Testis (tissue), 3 donors: Measurements from ENCODE around the gene SATB2. TPM values are rescaled to one million over a fixed set of nuclear protein-coding genes. Genes with fewer than 3 reads are reported as not detected.

ENCODE experiments used
- DNase-seq: peaks from one replicate; pipeline ENCODE4 v3.0.0-alpha.2; 2019
- H3K27ac ChIP-seq, 2 donors: fragments of 200-600 bp; sonication (generic); one replicate each; pipeline ENCODE4 v1.5.1; 2019
- H3K27me3 ChIP-seq: fragments of 200-600 bp; sonication (generic); one replicate; pipeline ENCODE4 v1.5.1; 2019
- H3K36me3 ChIP-seq: fragments of 200-600 bp; sonication (generic); one replicate; pipeline ENCODE4 v1.5.1; 2017; ENCODE audit warnings: low read depth; ENCODE audit errors: missing control alignments
- H3K4me1 ChIP-seq: fragments of 200-600 bp; sonication (generic); one replicate; pipeline ENCODE4 v1.5.1; 2019
- H3K4me3 ChIP-seq, 2 donors: fragments of 200-600 bp; sonication (generic); one replicate each; pipeline ENCODE4 v1.5.1; 2017 to 2019
- H3K9me3 ChIP-seq: fragments of 200-600 bp; sonication (generic); one replicate; pipeline ENCODE4 v1.5.1; 2017
- POLR2A ChIP-seq: fragments of 450-650 bp; IDR thresholded peaks from one replicate; pipeline ENCODE4 v1.6.1; 2017; ENCODE audit warnings: antibody characterized with exemption, mild to moderate bottlenecking, moderate library complexity
- WGBS, 2 donors: methylation state at CpG; one replicate each; pipeline ENCODE4 v1.1.5; 2018; 5-methylcytosine and 5-hydroxymethylcytosine counted together
- intact Hi-C: fragments of 100-400 bp; cut with DNase I; formaldehyde crosslinking; loops from one replicate; pipeline ENCODE4 v1.15.1; 2023; ENCODE audit warnings: low total_unique reads
- polyA plus RNA-seq: library from polyadenylated mRNA; stranded (reverse); fragments of 350-450 nt; fragmentation: Illumina TruSeq; extraction: RNeasy Lipid Tissue Mini Kit (QIAGEN cat#74804); gene quantifications from one replicate; pipeline ENCODE4 v1.2.3, GENCODE V29; 2014; ENCODE audit warnings: low read depth, low replicate concordance; ENCODE audit not compliant: insufficient read depth
- total RNA-seq, 2 donors: library from RNA; depleted of rRNA; stranded (reverse); fragments of >200 nt; gene quantifications; one replicate each; pipeline ENCODE4 v1.2.3, GENCODE V29; 2016
- TF ChIP-seq, protein P1 (sequence below), 3 experiments: fragments of 450-650 bp in 2 of 3; fragments of 200-600 bp in 1 of 3; sonication (generic) in 1 of 3; IDR thresholded peaks; one replicate each; pipeline ENCODE4 v1.5.1; 2016 to 2019; ENCODE audit warnings: antibody characterized with exemption in 3 of 3, mild to moderate bottlenecking in 2 of 3, moderate library complexity in 1 of 3

Gene SATB2
- total and polyA plus RNA-seq, 3 donors from 2014 or later, result 5.1 to 15.1 (median 14.1) TPM

GRCh38 chr2:199228887-199229819, 228.6 kb downstream of the SATB2 start:
- intact Hi-C loops, result no loop called here
- H3K27ac ChIP-seq, result no peak overlapping the region
- no peaks in the 10 kb centered on the region for H3K9me3 ChIP-seq
- no peaks in the 10 kb centered on the region for H3K27me3 ChIP-seq
- no peak for TF ChIP-seq POLR2A
- TF ChIP-seq, protein P1, sequence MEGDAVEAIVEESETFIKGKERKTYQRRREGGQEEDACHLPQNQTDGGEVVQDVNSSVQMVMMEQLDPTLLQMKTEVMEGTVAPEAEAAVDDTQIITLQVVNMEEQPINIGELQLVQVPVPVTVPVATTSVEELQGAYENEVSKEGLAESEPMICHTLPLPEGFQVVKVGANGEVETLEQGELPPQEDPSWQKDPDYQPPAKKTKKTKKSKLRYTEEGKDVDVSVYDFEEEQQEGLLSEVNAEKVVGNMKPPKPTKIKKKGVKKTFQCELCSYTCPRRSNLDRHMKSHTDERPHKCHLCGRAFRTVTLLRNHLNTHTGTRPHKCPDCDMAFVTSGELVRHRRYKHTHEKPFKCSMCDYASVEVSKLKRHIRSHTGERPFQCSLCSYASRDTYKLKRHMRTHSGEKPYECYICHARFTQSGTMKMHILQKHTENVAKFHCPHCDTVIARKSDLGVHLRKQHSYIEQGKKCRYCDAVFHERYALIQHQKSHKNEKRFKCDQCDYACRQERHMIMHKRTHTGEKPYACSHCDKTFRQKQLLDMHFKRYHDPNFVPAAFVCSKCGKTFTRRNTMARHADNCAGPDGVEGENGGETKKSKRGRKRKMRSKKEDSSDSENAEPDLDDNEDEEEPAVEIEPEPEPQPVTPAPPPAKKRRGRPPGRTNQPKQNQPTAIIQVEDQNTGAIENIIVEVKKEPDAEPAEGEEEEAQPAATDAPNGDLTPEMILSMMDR (IDR thresholded peaks at IDR 0.05), result no peak
- 69 to 78% methylated on average over 17 to 19 of the region's 19 CpGs for WGBS, 2 donors
- H3K4me1 ChIP-seq, result no peaks in the 10 kb centered on the region
- H3K4me3 ChIP-seq, result no peak overlapping the region
- DNase-seq, result no peak
- H3K36me3 ChIP-seq, result no peaks in the 10 kb centered on the region

DNA sequence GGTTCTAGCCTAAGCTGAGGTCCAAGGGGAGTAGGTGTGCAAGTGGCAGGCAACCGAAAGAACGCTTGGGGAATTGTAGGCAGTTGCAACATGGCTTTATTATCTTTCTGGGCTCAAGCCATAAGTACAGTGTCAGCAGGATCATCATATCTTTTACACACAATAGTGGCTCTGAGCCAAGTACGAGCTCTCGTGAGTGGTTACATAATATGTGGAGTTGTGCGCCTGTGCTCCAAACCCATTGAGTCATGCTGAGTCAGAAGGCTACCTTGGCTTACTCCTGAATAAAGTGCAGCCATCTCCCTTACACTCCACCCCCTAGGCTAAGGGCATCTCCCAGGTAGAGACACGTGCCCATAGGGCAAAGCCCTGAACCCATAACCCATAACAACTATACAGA, 233.9 kb downstream of the SATB2 start:
- TF ChIP-seq POLR2A, result no peak
- TF ChIP-seq, protein P1 (IDR thresholded peaks at IDR 0.05), result no peak
- Histone ChIP-seq H3K27ac (no peak overlapping the region), H3K9me3 (no peaks in the 10 kb centered on the region), H3K36me3 (no peaks in the 10 kb centered on the region), H3K4me3 (no peak overlapping the region), H3K27me3 (no peaks in the 10 kb centered on the region), H3K4me1 (no peaks in the 10 kb centered on the region)
- 71 to 87% methylated on average over 6 of the region's 6 CpGs for WGBS, 2 donors
- intact Hi-C loops, result no loop called here
- DNase-seq, result no peak

GRCh38 chr2:199220920-199221319, 236.8 kb downstream of the SATB2 start:
- TF ChIP-seq POLR2A, result no peak
- 80 to 87% methylated on average over 3 of the region's 3 CpGs for WGBS, 2 donors
- Histone ChIP-seq H3K4me1 (no peaks in the 10 kb centered on the region), H3K36me3 (no peaks in the 10 kb centered on the region), H3K9me3 (no peaks in the 10 kb centered on the region), H3K27ac (no peak overlapping the region), H3K27me3 (no peaks in the 10 kb centered on the region), H3K4me3 (no peak overlapping the region)
- no peak for DNase-seq
- intact Hi-C loops, result no loop called here

DNA sequence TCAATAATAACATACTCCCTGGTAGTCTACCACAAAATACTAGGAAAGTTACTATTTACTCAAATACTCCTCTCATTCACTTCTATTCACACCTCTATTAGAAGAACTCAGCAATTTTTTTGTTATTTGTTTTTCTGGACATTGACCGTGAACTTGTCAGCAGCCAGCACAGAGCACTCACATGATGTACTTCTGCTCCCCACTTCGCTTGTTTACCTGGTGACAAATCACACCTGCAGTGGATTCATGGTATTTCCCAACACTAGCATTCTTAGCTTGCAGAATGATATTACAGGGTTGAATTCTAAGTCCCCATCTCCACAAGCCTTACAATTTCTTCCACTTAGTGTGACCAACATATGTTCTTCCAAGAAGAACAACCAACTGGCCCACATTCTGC, 238.2 kb downstream of the SATB2 start:
- no peaks in the 10 kb centered on the region for H3K27me3 ChIP-seq
- 83 to 92% methylated on average over 2 of the region's 2 CpGs for WGBS, 2 donors
- H3K36me3 ChIP-seq, result no peaks in the 10 kb centered on the region
- no peak for DNase-seq
- H3K4me1 ChIP-seq, result no peaks in the 10 kb centered on the region
- intact Hi-C loops, result no loop called here
- H3K4me3 ChIP-seq, result no peak overlapping the region
- H3K27ac ChIP-seq, result no peak overlapping the region
- no peaks in the 10 kb centered on the region for H3K9me3 ChIP-seq
- no peak for TF ChIP-seq POLR2A
- TF ChIP-seq, protein P1 (IDR thresholded peaks at IDR 0.05), result no peak
